Measurements from ENCODE around the gene CYP20A1. TPM values are rescaled to one million over a fixed set of nuclear protein-coding genes. Genes with fewer than 3 reads are reported as not detected.

CYP20A1 gene
- total and polyA plus RNA-seq, 9 of the 15 experiments (the other 6 are each of a cell fraction or from before 2014, with no cell fraction given): 10.3 to 31.7 (median 12.4) TPM

DNA sequence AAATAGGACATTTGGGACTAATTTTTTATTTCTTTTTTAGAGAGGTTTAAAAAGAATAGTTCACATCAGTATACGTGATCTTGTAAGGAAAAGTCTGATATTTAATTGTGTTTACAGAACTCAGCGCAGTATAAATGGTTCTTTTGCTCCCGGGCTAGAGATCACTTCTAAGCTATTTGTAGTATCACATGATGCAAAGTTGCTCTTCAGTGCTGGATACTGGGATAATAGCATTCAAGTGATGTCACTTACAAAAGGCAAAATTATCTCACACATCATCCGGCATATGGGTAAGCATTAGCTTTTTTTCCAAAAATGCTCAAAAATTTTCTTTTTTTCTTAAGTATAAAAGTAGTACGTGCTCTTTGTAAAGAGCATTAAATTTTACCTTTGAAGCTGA, 37.4 kb upstream of the CYP20A1 start (continued):
- TF ChIP-seq, protein P1, sequence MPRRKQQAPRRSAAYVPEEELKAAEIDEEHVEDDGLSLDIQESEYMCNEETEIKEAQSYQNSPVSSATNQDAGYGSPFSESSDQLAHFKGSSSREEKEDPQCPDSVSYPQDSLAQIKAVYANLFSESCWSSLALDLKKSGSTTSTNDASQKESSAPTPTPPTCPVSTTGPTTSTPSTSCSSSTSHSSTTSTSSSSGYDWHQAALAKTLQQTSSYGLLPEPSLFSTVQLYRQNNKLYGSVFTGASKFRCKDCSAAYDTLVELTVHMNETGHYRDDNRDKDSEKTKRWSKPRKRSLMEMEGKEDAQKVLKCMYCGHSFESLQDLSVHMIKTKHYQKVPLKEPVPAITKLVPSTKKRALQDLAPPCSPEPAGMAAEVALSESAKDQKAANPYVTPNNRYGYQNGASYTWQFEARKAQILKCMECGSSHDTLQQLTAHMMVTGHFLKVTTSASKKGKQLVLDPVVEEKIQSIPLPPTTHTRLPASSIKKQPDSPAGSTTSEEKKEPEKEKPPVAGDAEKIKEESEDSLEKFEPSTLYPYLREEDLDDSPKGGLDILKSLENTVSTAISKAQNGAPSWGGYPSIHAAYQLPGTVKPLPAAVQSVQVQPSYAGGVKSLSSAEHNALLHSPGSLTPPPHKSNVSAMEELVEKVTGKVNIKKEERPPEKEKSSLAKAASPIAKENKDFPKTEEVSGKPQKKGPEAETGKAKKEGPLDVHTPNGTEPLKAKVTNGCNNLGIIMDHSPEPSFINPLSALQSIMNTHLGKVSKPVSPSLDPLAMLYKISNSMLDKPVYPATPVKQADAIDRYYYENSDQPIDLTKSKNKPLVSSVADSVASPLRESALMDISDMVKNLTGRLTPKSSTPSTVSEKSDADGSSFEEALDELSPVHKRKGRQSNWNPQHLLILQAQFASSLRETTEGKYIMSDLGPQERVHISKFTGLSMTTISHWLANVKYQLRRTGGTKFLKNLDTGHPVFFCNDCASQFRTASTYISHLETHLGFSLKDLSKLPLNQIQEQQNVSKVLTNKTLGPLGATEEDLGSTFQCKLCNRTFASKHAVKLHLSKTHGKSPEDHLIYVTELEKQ (CRISPR knock-in tag; IDR thresholded peaks at IDR 0.05): no peak
- TF ChIP-seq MCM7 (IDR thresholded peaks at IDR 0.05) (no peak), EWSR1 (IDR thresholded peaks at IDR 0.05; ENCODE audit: borderline replicate concordance, low read depth, partially characterized antibody) (no peak), PHB2 (IDR thresholded peaks at IDR 0.05; ENCODE audit: low read depth) (no peak), GATA2 (CRISPR knock-in tag; IDR thresholded peaks at IDR 0.05) (no peak), PTTG1 (tag; IDR thresholded peaks at IDR 0.05; ENCODE audit: low read depth) (no peak), NONO (IDR thresholded peaks at IDR 0.05; ENCODE audit: low read depth in 2 of 2, low read length in 1 of 2) (no peak), SAFB (IDR thresholded peaks at IDR 0.05; ENCODE audit: borderline replicate concordance, low read depth, low read length) (no peak), JUND (IDR thresholded peaks at IDR 0.05; ENCODE audit: borderline replicate concordance, low read depth, low read length) (no peak), JUND (tag; IDR thresholded peaks at IDR 0.05; ENCODE audit: borderline replicate concordance, low read depth, low read length) (no peak), ZNF589 (CRISPR knock-in tag; IDR thresholded peaks at IDR 0.05; ENCODE audit: low read depth) (no peak)

Measured in K562 (cell line).